ENCODE results near the gene SPOP.

- TF ChIP-seq L3MBTL2 (conservative IDR thresholded peaks at IDR 0.05), result no peak
- no peak for TF ChIP-seq FOXK2 (IDR thresholded peaks at IDR 0.05)
- TF ChIP-seq SP1 (IDR thresholded peaks at IDR 0.05), result no peak
- TF ChIP-seq ELF4 (IDR thresholded peaks at IDR 0.05), result no peak
- TF ChIP-seq FOXA1 (IDR thresholded peaks at IDR 0.05), result no peak
- TF ChIP-seq SUZ12 (IDR thresholded peaks at IDR 0.05), result no peak
- no peak for TF ChIP-seq ZNF384 (IDR thresholded peaks at IDR 0.05)
- no peak for TF ChIP-seq FOXM1 (IDR thresholded peaks at IDR 0.05; ENCODE audit: borderline replicate concordance)
- no peak for TF ChIP-seq TARDBP (IDR thresholded peaks at IDR 0.05)
- no peak for TF ChIP-seq PKNOX1 (IDR thresholded peaks at IDR 0.05)
- TF ChIP-seq HDGF (IDR thresholded peaks at IDR 0.05; ENCODE audit: borderline replicate concordance), result no peak
These were observed 43.4 kb downstream of the SPOP start for GRCh38 chr17:49634485-49634860.
